Measurements from ENCODE around the gene APOM.

Gene APOM

DNA sequence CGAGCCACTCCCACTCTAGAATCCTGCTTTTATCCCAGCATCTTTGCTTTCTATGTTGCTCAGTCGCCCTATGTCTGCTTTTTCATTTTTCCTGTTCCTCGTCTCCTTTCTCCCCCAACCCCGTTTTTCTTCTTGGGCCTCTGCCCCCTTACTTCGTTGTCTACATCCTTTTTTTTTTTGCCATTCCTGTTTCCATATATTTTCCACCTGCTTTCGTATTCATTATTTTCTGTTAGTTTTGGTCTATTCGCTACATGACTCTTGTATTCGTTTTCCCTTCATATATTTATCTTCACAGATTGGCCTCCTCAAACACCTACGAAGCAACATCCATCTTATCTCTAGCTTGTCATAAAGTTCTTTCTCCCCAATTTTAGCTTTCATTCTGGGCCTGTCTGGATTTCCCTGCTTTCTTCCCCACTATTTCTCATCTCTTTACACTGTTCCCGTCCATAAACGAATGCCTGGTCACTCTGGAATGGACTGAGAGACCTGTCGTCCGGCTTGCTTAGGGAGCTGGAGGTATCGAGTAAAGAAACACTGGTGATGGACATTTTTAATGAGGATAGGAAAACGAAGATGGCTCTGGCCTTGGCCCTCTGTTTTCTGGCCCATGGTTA, 34.3 kb upstream of the APOM start:
- Histone ChIP-seq H3K4me3 (ENCODE audit: low read depth, low read length) (peak overlapping the region; percentile 91), H3K27me3 (ENCODE audit: control insufficient read depth, insufficient read depth, low read length) (no peaks in the 10 kb centered on the region), H3K9me3 (ENCODE audit: control insufficient read depth, insufficient read depth, low read length) (no peaks in the 10 kb centered on the region), H3K4me1 (ENCODE audit: control insufficient read depth, insufficient read depth, low read length) (peaks cover 5% of the 10 kb centered on the region), H3K9ac (ENCODE audit: low read depth, low read length) (peak overlapping the region; percentile 98), H3K36me3 (ENCODE audit: control insufficient read depth, insufficient read depth, low read length) (peaks cover 40% of the 10 kb centered on the region)

GRCh38 chr6:31621991-31622390, 33.7 kb upstream of the APOM start:
- Histone ChIP-seq H3K36me3 (ENCODE audit: control insufficient read depth, insufficient read depth, low read length) (peaks cover 45% of the 10 kb centered on the region), H3K9ac (ENCODE audit: low read depth, low read length) (peak overlapping the region; percentile 98), H3K9me3 (ENCODE audit: control insufficient read depth, insufficient read depth, low read length) (no peaks in the 10 kb centered on the region), H3K4me3 (ENCODE audit: low read depth, low read length) (peak overlapping the region; percentile 91), H3K27me3 (ENCODE audit: control insufficient read depth, insufficient read depth, low read length) (no peaks in the 10 kb centered on the region), H3K4me1 (ENCODE audit: control insufficient read depth, insufficient read depth, low read length) (peaks cover 5% of the 10 kb centered on the region)

GRCh38 chr6:31622684-31623091, 33.0 kb upstream of the APOM start:
- peaks cover 52% of the 10 kb centered on the region for H3K36me3 ChIP-seq (ENCODE audit: control insufficient read depth, insufficient read depth, low read length)
- H3K27me3 ChIP-seq (ENCODE audit: control insufficient read depth, insufficient read depth, low read length), result no peaks in the 10 kb centered on the region
- H3K9me3 ChIP-seq (ENCODE audit: control insufficient read depth, insufficient read depth, low read length), result no peaks in the 10 kb centered on the region
- peak overlapping the region; percentile 98 for H3K9ac ChIP-seq (ENCODE audit: low read depth, low read length)
- peak overlapping the region; percentile 91 for H3K4me3 ChIP-seq (ENCODE audit: low read depth, low read length)
- H3K4me1 ChIP-seq (ENCODE audit: control insufficient read depth, insufficient read depth, low read length), result peaks cover 5% of the 10 kb centered on the region

GRCh38 chr6:31624070-31624469, 31.6 kb upstream of the APOM start:
- H3K9ac ChIP-seq (ENCODE audit: low read depth, low read length), result no peak overlapping the region
- peaks cover 5% of the 10 kb centered on the region for H3K4me1 ChIP-seq (ENCODE audit: control insufficient read depth, insufficient read depth, low read length)
- no peaks in the 10 kb centered on the region for H3K27me3 ChIP-seq (ENCODE audit: control insufficient read depth, insufficient read depth, low read length)
- H3K9me3 ChIP-seq (ENCODE audit: control insufficient read depth, insufficient read depth, low read length), result no peaks in the 10 kb centered on the region
- peaks cover 66% of the 10 kb centered on the region for H3K36me3 ChIP-seq (ENCODE audit: control insufficient read depth, insufficient read depth, low read length)
- H3K4me3 ChIP-seq (ENCODE audit: low read depth, low read length), result no peak overlapping the region

- H3K4me1 ChIP-seq (ENCODE audit: control insufficient read depth, insufficient read depth, low read length), result peaks cover 5% of the 10 kb centered on the region
- H3K27me3 ChIP-seq (ENCODE audit: control insufficient read depth, insufficient read depth, low read length), result no peaks in the 10 kb centered on the region
- no peak overlapping the region for H3K4me3 ChIP-seq (ENCODE audit: low read depth, low read length)
- peaks cover 90% of the 10 kb centered on the region for H3K36me3 ChIP-seq (ENCODE audit: control insufficient read depth, insufficient read depth, low read length)
- no peak overlapping the region for H3K9ac ChIP-seq (ENCODE audit: low read depth, low read length)
- H3K9me3 ChIP-seq (ENCODE audit: control insufficient read depth, insufficient read depth, low read length), result no peaks in the 10 kb centered on the region
These were observed 28.7 kb upstream of the APOM start for GRCh38 chr6:31626952-31627351.

DNA sequence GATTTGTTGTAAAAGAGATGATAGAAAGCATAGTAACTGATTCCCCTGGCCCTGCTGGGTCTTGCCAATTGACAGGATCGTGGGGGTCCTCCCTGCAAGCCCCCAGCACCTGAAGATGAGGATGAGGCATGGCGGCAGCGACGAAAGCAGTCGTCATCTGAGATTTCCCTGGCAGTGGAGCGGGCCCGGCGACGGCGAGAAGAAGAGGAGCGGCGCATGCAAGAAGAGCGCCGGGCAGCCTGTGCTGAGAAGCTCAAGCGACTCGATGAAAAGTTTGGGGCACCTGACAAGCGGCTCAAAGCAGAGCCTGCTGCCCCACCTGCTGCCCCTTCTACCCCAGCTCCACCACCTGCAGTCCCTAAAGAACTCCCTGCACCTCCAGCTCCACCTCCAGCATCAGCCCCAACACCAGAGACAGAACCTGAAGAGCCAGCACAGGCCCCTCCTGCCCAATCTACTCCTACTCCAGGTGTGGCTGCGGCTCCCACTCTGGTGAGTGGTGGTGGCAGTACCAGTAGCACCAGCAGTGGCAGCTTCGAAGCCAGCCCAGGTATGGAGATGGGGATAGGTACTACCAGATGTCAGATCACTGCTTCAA, 27.9 kb upstream of the APOM start:
- Histone ChIP-seq H3K9me3 (ENCODE audit: control insufficient read depth, insufficient read depth, low read length) (no peaks in the 10 kb centered on the region), H3K36me3 (ENCODE audit: control insufficient read depth, insufficient read depth, low read length) (peaks cover 95% of the 10 kb centered on the region), H3K27me3 (ENCODE audit: control insufficient read depth, insufficient read depth, low read length) (no peaks in the 10 kb centered on the region), H3K9ac (ENCODE audit: low read depth, low read length) (no peak overlapping the region), H3K4me3 (ENCODE audit: low read depth, low read length) (no peak overlapping the region), H3K4me1 (ENCODE audit: control insufficient read depth, insufficient read depth, low read length) (no peaks in the 10 kb centered on the region)

DNA sequence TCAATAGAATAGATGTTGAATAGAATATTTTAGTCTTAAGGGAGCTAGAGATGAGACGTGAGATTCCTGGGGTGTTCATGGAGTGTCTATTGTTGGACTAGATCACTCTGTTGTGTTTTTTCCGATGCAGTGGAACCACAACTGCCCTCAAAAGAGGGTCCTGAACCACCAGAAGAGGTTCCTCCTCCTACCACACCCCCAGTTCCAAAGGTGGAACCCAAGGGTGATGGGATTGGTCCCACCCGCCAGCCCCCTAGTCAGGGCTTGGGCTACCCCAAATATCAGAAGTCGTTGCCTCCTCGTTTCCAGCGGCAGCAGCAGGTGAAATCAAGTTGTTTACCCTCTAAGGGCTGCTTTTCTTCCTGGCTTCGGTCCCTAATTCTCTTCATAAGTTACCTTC, 26.7 kb upstream of the APOM start:
- Histone ChIP-seq H3K27me3 (ENCODE audit: control insufficient read depth, insufficient read depth, low read length) (no peaks in the 10 kb centered on the region), H3K4me3 (ENCODE audit: low read depth, low read length) (no peak overlapping the region), H3K4me1 (ENCODE audit: control insufficient read depth, insufficient read depth, low read length) (no peaks in the 10 kb centered on the region), H3K9ac (ENCODE audit: low read depth, low read length) (no peak overlapping the region), H3K9me3 (ENCODE audit: control insufficient read depth, insufficient read depth, low read length) (no peaks in the 10 kb centered on the region), H3K36me3 (ENCODE audit: control insufficient read depth, insufficient read depth, low read length) (peaks cover 94% of the 10 kb centered on the region)

GRCh38 chr6:31630177-31630934, 25.3 kb upstream of the APOM start:
- no peak overlapping the region for H3K4me3 ChIP-seq (ENCODE audit: low read depth, low read length)
- H3K4me1 ChIP-seq (ENCODE audit: control insufficient read depth, insufficient read depth, low read length), result no peaks in the 10 kb centered on the region
- H3K27me3 ChIP-seq (ENCODE audit: control insufficient read depth, insufficient read depth, low read length), result no peaks in the 10 kb centered on the region
- no peaks in the 10 kb centered on the region for H3K9me3 ChIP-seq (ENCODE audit: control insufficient read depth, insufficient read depth, low read length)
- H3K36me3 ChIP-seq (ENCODE audit: control insufficient read depth, insufficient read depth, low read length), result peaks cover 94% of the 10 kb centered on the region
- H3K9ac ChIP-seq (ENCODE audit: low read depth, low read length), result no peak overlapping the region

GRCh38 chr6:31631209-31631608, 24.5 kb upstream of the APOM start:
- no peak overlapping the region for H3K4me3 ChIP-seq (ENCODE audit: low read depth, low read length)
- no peaks in the 10 kb centered on the region for H3K4me1 ChIP-seq (ENCODE audit: control insufficient read depth, insufficient read depth, low read length)
- H3K9ac ChIP-seq (ENCODE audit: low read depth, low read length), result no peak overlapping the region
- peaks cover 94% of the 10 kb centered on the region for H3K36me3 ChIP-seq (ENCODE audit: control insufficient read depth, insufficient read depth, low read length)
- no peaks in the 10 kb centered on the region for H3K27me3 ChIP-seq (ENCODE audit: control insufficient read depth, insufficient read depth, low read length)
- no peaks in the 10 kb centered on the region for H3K9me3 ChIP-seq (ENCODE audit: control insufficient read depth, insufficient read depth, low read length)

DNA sequence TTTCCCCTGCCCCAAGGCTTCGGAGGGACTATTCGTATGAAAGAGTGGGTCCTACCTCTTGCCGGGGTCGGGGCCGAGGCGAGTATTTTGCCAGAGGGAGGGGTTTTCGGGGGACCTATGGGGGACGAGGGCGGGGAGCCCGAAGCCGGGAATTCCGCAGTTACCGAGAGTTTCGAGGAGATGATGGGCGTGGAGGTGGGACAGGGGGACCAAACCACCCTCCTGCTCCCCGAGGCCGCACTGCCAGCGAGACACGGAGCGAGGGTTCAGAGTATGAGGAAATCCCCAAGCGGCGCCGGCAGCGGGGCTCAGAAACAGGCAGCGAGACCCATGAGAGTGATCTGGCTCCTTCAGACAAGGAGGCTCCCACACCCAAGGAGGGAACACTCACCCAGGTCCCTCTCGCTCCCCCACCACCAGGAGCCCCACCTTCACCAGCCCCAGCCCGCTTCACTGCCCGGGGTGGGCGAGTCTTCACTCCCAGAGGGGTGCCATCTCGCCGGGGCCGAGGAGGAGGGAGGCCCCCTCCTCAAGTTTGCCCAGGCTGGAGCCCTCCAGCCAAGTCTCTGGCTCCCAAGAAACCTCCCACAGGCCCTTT, 23.9 kb upstream of the APOM start:
- no peaks in the 10 kb centered on the region for H3K4me1 ChIP-seq (ENCODE audit: control insufficient read depth, insufficient read depth, low read length)
- H3K9ac ChIP-seq (ENCODE audit: low read depth, low read length), result no peak overlapping the region
- H3K27me3 ChIP-seq (ENCODE audit: control insufficient read depth, insufficient read depth, low read length), result no peaks in the 10 kb centered on the region
- H3K4me3 ChIP-seq (ENCODE audit: low read depth, low read length), result no peak overlapping the region
- no peaks in the 10 kb centered on the region for H3K9me3 ChIP-seq (ENCODE audit: control insufficient read depth, insufficient read depth, low read length)
- H3K36me3 ChIP-seq (ENCODE audit: control insufficient read depth, insufficient read depth, low read length), result peaks cover 94% of the 10 kb centered on the region

GRCh38 chr6:31632279-31632946, 23.3 kb upstream of the APOM start:
- Histone ChIP-seq H3K4me3 (ENCODE audit: low read depth, low read length) (no peak overlapping the region), H3K4me1 (ENCODE audit: control insufficient read depth, insufficient read depth, low read length) (no peaks in the 10 kb centered on the region), H3K9ac (ENCODE audit: low read depth, low read length) (no peak overlapping the region), H3K36me3 (ENCODE audit: control insufficient read depth, insufficient read depth, low read length) (peaks cover 93% of the 10 kb centered on the region), H3K27me3 (ENCODE audit: control insufficient read depth, insufficient read depth, low read length) (no peaks in the 10 kb centered on the region), H3K9me3 (ENCODE audit: control insufficient read depth, insufficient read depth, low read length) (no peaks in the 10 kb centered on the region)

All from iPS-15b (cell line).